Activated naive CD4-positive, alpha-beta T cell treated with anti-CD3 and anti-CD28 coated beads, Interleukin-2, amount 10 ng/mL, durations not matched to agents 7 days and 5 days (primary cell): Measurements from ENCODE around the gene CD3G.

Experiments used
- CTCF ChIA-PET: fragments of 350-600 bp; sonication (Branson Sonifier 250); formaldehyde crosslinking; loops from one replicate; lab custom pipeline; 2021; ENCODE audit warnings: antibody characterized with exemption; lab: Charles Lee
- DNase-seq: peaks from one replicate; pipeline ENCODE4 v3.0.0-alpha.2; 2020
- H3K27ac Mint-ChIP-seq: one replicate; pipeline ENCODE4 v1.8.0; 2021; ENCODE audit warnings: mild to moderate bottlenecking, moderate library complexity, mixed read lengths
- H3K27me3 Mint-ChIP-seq: one replicate; pipeline ENCODE4 v1.8.0; 2021; ENCODE audit warnings: mild to moderate bottlenecking, mixed read lengths
- H3K36me3 Mint-ChIP-seq: one replicate; pipeline ENCODE4 v1.8.0; 2021; ENCODE audit warnings: mixed read lengths
- H3K4me1 Mint-ChIP-seq: one replicate; pipeline ENCODE4 v1.8.0; 2021; ENCODE audit warnings: mixed read lengths
- H3K4me3 Mint-ChIP-seq: one replicate; pipeline ENCODE4 v1.8.0; 2021; ENCODE audit warnings: mild to moderate bottlenecking, moderate library complexity, mixed read lengths
- H3K9me3 Mint-ChIP-seq: one replicate; pipeline ENCODE4 v1.8.0; 2021; ENCODE audit warnings: mixed read lengths

Gene CD3G

DNA sequence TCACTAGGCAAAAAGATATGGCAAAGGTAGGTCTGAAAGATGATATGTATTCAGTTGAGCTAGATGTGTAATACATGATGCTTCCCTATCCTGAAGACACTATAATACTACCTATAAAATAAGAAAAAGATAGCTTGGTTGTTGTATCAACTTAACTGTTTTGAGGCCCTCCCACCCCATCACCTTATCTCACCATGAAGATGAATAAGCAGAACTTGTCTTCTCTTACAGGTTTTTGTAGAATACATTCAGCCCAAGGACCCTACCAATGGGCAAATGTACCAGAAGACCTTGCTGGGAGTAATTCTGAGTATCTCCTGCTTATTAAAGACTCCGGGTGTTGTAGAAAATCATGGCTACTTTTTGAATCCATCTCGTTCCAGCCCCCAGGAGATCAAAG lies 29.1 kb downstream of the CD3G start:
- H3K36me3 Mint-ChIP-seq: peaks cover 70% of the 10 kb centered on the region
- H3K4me3 Mint-ChIP-seq: no peak overlapping the region
- no peak overlapping the region for H3K27ac Mint-ChIP-seq
- H3K4me1 Mint-ChIP-seq: peaks cover 6% of the 10 kb centered on the region
- no peak for DNase-seq
- H3K27me3 Mint-ChIP-seq: no peaks in the 10 kb centered on the region
- no peaks in the 10 kb centered on the region for H3K9me3 Mint-ChIP-seq
- CTCF ChIA-PET: interaction anchor here (0.6 to 1.3 kb wide), 3 partner anchors 11 to 168 kb away, joined by 3 to 4 read pairs (median 4); no protein-coding TSS in a partner anchor

DNA sequence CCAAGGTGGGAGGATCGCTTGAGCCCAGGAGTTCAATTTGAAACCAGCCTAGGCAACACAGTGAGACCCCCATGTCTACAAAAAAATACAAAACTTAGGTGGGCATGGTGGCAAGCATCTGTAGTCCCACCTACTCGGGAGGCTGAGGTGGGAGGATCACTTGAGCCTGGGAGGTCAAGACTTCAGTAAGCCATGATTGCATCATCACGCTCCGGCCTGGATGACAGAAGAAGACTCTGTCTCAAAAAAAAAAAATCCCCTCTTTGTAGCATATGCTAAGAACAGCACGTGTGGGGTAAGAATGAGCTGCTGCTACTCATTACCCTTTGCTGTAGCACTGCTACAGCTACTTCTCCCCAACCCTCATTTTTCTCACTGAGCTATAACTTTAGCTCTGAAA lies 29.7 kb downstream of the CD3G start:
- no peaks in the 10 kb centered on the region for H3K9me3 Mint-ChIP-seq
- no peaks in the 10 kb centered on the region for H3K27me3 Mint-ChIP-seq
- no peak overlapping the region for H3K27ac Mint-ChIP-seq
- peaks cover 66% of the 10 kb centered on the region for H3K36me3 Mint-ChIP-seq
- CTCF ChIA-PET: interaction anchor here (1.0 to 1.6 kb wide), 3 partner anchors 13 to 117 kb away, joined by 3 to 5 read pairs (median 4); no protein-coding TSS in a partner anchor
- no peak for DNase-seq
- H3K4me1 Mint-ChIP-seq: peaks cover 6% of the 10 kb centered on the region
- no peak overlapping the region for H3K4me3 Mint-ChIP-seq

DNA sequence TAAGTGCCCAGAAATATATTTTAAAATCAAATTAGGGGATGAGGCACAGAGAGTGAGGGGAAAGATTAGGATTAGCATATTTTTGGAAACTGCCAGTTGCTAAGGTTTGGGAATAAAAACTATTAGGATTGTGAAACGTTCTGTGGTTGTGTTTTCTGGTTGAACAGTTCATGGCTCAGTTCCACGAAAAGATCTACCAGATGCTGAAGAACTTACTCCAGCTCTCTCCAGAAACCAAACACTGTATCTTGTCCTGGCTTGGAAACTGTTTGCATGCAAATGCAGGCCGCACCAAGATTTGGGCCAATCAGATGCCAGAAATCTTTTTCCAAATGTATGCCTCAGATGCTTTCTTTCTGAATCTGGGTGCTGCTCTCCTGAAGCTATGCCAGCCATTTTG lies 30.6 kb downstream of the CD3G start:
- Mint-ChIP-seq H3K27ac (no peak overlapping the region), H3K9me3 (no peaks in the 10 kb centered on the region), H3K4me1 (peaks cover 6% of the 10 kb centered on the region), H3K36me3 (peaks cover 65% of the 10 kb centered on the region), H3K4me3 (no peak overlapping the region), H3K27me3 (no peaks in the 10 kb centered on the region)
- no peak for DNase-seq
- CTCF ChIA-PET: interaction anchor here (1.2 to 1.6 kb wide), 3 partner anchors 12 to 116 kb away, joined by 3 to 6 read pairs (median 5); no protein-coding TSS in a partner anchor

DNA sequence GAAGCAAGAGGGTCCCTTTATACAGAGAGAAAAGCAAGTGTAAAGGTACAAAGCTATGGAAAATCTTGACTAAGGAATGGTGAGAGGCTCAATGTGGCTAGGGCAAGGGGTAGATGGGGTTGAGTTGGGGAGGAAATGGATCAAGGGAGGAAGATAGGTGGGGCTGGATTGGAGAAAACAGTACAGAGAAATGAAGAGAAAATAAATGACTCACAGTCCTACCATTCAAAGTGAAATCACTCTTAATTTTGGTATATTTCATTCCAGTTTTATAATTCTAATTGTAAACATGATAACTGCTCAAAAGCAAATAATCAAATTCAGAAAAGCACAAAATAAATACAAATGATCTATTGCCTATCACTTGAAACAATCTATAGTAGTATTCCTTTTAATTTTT lies 31.8 kb downstream of the CD3G start:
- CTCF ChIA-PET: interaction anchor here (0.6 to 1.3 kb wide), 4 partner anchors 13 to 177 kb away, joined by 3 to 6 read pairs (median 3); no protein-coding TSS in a partner anchor
- Mint-ChIP-seq H3K4me1 (peaks cover 6% of the 10 kb centered on the region), H3K36me3 (peaks cover 61% of the 10 kb centered on the region), H3K27ac (no peak overlapping the region), H3K27me3 (no peaks in the 10 kb centered on the region), H3K4me3 (no peak overlapping the region), H3K9me3 (no peaks in the 10 kb centered on the region)
- no peak for DNase-seq

DNA sequence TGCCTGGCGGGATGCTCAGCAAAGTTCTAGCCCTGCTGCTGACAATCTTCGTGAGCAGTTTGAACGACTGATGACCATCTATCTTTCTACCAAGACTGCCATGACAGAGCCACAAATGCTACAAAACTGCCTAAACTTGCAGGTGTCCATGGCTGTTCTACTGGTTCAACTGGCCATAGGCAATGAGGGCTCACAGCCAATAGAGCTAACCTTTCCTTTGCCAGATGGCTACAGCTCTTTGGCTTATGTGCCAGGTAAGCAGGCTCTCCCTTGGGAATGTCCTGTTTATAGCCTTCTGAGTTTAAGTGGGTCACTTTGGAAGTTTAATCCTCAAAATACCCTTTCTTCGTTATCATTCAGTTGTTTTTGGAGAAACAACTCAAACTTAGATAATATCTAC lies 35.4 kb downstream of the CD3G start:
- H3K4me3 Mint-ChIP-seq: no peak overlapping the region
- H3K27ac Mint-ChIP-seq: no peak overlapping the region
- no peaks in the 10 kb centered on the region for H3K9me3 Mint-ChIP-seq
- CTCF ChIA-PET: interaction anchor here (1.5 kb wide), 1 partner anchor 14 kb away, joined by 6 read pairs; no protein-coding TSS in a partner anchor
- H3K27me3 Mint-ChIP-seq: no peaks in the 10 kb centered on the region
- DNase-seq: no peak
- peaks cover 6% of the 10 kb centered on the region for H3K4me1 Mint-ChIP-seq
- peaks cover 57% of the 10 kb centered on the region for H3K36me3 Mint-ChIP-seq

DNA sequence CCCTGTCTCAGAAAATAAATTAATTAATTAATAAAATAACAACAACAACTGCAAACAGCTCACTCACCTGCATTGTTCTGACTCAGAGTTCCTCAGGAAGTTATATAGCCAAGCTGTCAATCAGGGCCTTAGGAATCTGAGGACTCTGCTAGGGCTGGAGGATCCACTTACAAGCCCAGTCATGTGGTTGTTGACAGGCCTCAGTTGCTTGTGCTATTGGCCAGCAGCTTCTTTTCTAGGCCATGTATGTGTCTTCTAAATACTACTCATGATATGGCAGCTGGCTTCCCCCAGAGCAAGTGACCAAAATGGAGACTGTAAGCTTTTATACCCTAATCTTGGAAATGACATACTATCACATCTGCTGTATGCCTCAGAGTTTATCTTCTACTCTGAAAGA lies 36.4 kb downstream of the CD3G start:
- no peak for DNase-seq
- Mint-ChIP-seq H3K4me1 (peaks cover 6% of the 10 kb centered on the region), H3K27me3 (no peaks in the 10 kb centered on the region), H3K9me3 (no peaks in the 10 kb centered on the region), H3K4me3 (no peak overlapping the region), H3K36me3 (peaks cover 61% of the 10 kb centered on the region), H3K27ac (no peak overlapping the region)
- CTCF ChIA-PET: no interaction called here

DNA sequence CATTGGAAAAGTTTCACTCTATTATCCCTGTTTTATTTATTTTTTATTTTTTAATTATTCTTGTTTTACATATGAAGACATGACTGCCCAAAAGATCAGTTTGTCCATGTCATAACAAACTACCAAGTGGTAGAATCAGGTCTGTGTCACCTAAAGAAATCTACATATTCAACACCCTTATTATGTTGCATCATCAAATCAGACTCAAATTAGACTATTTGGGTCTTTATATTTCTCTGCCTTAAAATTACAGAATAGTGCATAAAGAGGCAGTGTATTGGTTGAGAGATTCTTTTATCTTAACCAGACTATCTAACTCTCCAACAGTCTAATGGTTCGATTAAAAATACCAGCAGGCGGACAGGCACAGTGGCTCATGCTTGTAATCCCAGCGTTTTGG lies 38.8 kb downstream of the CD3G start:
- no peaks in the 10 kb centered on the region for H3K9me3 Mint-ChIP-seq
- no peaks in the 10 kb centered on the region for H3K4me1 Mint-ChIP-seq
- H3K27me3 Mint-ChIP-seq: no peaks in the 10 kb centered on the region
- no peak for DNase-seq
- peaks cover 69% of the 10 kb centered on the region for H3K36me3 Mint-ChIP-seq
- no peak overlapping the region for H3K4me3 Mint-ChIP-seq
- CTCF ChIA-PET: no interaction called here
- H3K27ac Mint-ChIP-seq: no peak overlapping the region

DNA sequence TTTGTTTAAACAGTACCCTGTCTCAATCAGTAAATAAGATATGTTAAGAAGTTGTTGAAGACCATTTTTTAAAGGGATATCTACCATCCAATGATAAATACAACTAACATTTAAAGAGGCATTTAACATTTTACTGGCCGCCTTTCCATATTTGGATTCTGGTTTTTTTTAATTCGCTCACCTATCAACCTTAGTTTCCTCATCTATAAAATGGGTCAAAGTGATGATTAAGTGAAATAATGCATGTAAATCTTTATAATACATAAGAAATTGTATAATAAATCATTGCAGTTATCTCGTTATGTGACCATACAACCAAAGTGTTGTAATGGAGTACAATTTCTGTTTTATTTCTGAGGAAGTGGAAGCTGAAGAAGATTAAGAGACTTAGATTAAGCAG lies 39.5 kb downstream of the CD3G start:
- Mint-ChIP-seq H3K9me3 (no peaks in the 10 kb centered on the region), H3K4me3 (no peak overlapping the region), H3K27ac (no peak overlapping the region), H3K27me3 (no peaks in the 10 kb centered on the region), H3K4me1 (no peaks in the 10 kb centered on the region), H3K36me3 (peaks cover 67% of the 10 kb centered on the region)
- CTCF ChIA-PET: interaction anchor here (1.8 kb wide), 1 partner anchor 15 kb away, joined by 5 read pairs; no protein-coding TSS in a partner anchor
- DNase-seq: no peak

DNA sequence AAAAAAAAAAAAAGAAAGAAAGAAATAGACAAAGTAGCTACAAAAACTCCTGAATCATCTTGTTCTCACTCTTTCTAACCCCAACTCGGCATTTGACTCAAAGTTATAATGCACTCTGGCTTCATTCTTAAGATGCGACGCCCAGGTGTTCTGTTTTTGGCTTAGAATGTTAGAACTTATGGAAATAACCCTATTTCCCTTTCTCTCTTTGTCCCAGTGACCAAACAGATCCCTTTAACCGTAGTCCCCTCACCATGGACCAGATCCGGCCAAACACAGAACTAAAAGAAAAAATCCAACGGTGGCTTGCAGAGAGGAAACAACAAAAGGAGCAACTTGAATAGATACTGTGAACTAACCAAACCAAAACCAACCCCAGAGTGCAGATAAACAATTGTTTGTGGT lies 52.0 kb downstream of the CD3G start:
- Mint-ChIP-seq H3K9me3 (no peaks in the 10 kb centered on the region), H3K27me3 (no peaks in the 10 kb centered on the region), H3K4me1 (peaks cover 61% of the 10 kb centered on the region), H3K36me3 (peaks cover 43% of the 10 kb centered on the region), H3K4me3 (no peak overlapping the region), H3K27ac (peak overlapping the region; percentile 91)
- CTCF ChIA-PET: interaction anchor here (1.3 kb wide), 1 partner anchor 99 kb away, joined by 4 read pairs; no protein-coding TSS in a partner anchor
- no peak for DNase-seq

DNA sequence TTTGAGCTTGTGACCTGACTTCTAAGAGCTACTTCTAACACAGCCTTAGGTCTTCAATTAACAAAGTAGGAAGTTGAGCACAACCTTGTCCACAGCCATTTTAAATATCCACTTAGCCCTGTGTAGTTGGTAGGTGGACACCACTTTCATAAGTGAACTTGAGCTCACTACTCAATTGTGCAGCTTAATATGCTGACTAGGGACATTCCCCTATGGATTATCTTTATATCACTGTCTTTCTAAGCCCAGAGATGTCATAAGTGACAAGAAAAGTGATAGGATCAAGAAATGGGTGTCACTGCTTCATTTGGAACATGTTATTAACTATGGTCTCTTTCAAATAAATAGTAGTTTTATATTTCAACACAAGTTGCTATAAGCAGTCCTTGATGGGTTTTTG lies 53.3 kb downstream of the CD3G start:
- Mint-ChIP-seq H3K4me3 (no peak overlapping the region), H3K27ac (peak overlapping the region; percentile 91), H3K9me3 (no peaks in the 10 kb centered on the region), H3K27me3 (no peaks in the 10 kb centered on the region), H3K36me3 (peaks cover 47% of the 10 kb centered on the region), H3K4me1 (peaks cover 70% of the 10 kb centered on the region)
- CTCF ChIA-PET: interaction anchor here (0.8 to 1.7 kb wide), 5 partner anchors 15 to 101 kb away, joined by 3 to 7 read pairs (median 4); partner anchors contain the start of gene KMT2A
- no peak for DNase-seq

DNA sequence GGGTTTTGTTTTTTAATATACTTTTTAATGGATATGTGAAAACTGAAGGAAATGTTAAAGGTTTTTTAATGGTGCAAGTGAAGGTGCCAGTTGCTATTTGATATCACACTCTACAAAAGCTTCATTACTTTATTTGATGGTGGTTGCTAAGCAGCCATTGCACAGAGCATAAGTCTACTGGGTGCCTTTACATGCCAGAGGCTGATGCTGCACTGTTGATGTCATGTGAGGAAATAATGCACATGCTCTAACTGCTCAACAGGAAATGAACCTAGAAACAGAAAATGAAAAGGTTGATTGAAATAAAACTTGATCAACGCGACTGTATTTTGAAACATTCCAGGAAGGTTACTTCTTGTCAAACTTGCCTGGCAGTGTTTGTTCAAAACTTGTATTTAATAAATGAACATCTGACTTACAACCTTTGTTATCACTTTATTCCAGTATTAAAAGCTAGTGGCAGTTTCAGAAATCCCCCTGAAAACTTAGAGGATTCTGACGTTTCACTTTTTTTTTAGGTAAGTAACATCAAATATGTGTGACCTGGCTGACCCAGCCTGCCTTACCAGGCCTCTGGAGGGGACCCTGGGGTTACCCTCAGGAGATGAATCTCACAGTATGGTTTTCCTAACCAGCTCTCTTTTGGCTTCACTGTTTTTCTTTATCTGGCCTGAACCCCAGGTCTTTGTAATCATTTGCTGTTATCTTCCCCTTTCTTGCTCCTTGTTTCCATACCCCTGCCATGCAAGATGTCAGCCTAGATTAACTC lies 54.8 kb downstream of the CD3G start:
- H3K4me3 Mint-ChIP-seq: peak overlapping the region; percentile 99
- H3K36me3 Mint-ChIP-seq: peaks cover 43% of the 10 kb centered on the region
- peak; percentile 75 for DNase-seq
- H3K9me3 Mint-ChIP-seq: no peaks in the 10 kb centered on the region
- CTCF ChIA-PET: interaction anchor here (0.6 to 1.8 kb wide), 6 partner anchors 14 to 200 kb away, joined by 3 to 7 read pairs (median 4); partner anchors contain the start of genes CD3D and KMT2A
- peaks cover 75% of the 10 kb centered on the region for H3K4me1 Mint-ChIP-seq
- peak overlapping the region; percentile 99 for H3K27ac Mint-ChIP-seq
- H3K27me3 Mint-ChIP-seq: no peaks in the 10 kb centered on the region

DNA sequence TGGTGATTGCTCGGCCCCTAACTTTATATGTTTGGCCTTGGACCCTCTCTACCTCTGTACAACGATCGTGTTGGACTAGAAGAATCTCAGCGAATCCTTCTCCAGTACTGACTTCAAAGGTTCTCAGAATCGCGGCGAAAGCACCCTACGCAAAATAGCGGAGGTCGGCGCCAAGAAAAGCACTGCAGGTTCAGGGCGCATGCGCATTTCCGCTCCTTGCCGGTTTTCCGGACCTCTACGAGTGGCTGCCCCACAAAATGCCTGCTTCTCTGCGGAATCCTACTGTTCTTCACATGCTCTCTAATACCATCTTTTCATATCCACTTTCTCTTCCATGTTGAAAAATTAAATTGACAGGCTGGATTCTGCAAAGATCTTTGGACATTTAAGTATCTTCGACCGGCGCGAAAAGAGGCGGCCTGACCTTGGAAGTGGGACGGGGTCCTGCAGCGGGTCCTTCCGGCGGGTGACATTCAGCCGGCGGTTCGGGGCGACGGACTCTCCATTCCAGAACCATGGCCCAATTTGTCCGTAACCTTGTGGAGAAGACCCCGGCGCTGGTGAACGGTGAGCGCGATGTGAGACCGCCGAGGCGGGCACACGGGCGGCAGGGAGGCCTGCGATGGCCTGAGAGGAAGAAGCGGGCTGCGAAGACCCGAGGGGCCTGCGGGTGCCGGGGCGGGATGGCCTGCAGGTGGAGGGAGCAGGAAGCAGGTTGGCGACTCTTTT lies 57.2 kb downstream of the CD3G start, which contains the start of gene ATP5MG:
Gene ATP5MG, plus strand, starts transcription at position 456 of the 729 bp plus-strand sequence. Its CDS starts 60 bp downstream, at position 516.
- Mint-ChIP-seq H3K27me3 (no peaks in the 10 kb centered on the region), H3K4me3 (peak within 1 kb of the TSS; percentile 99), H3K9me3 (no peaks in the 10 kb centered on the region), H3K4me1 (peaks cover 76% of the 10 kb centered on the region), H3K27ac (peak within 1 kb of the TSS; percentile 99), H3K36me3 (peaks cover 48% of the 10 kb centered on the region)
- DNase-seq: peak; percentile 96
- CTCF ChIA-PET: interaction anchor here (1.3 kb wide), 2 partner anchors 85 to 203 kb away, joined by 3 to 5 read pairs; no protein-coding TSS in a partner anchor

DNA sequence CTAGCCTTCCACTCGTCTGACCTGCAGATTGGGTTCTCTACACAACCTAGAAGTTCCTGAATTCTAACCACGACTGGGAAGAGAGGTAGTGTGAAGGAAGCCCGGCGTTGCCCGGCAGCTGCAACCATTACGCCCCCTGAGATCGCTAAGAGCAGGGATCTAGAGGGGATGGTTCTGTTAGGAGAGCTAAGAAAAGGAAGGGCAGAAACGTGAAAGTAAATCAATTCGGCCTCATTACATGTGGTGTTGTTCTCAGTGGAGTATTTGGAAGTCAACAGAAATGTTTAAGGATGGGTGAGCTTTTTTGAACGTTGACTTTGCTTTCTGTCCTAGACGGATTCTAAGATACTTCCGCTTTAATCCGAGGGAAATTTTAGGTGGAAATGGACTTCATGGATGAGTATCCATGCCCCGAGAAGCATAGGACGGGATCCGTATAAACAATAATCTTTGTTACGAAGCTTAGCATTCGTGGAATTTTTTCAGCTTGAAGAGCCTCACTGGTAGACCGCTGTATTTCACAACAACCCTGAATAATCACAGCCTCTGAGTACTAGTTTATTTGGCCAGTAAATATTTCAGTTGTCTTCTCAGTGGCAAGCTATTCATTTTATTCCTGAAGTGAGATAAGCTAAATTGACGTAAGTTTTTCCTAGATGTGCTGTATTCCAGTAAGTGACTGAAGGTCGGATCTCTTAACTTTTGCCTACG lies 57.9 kb downstream of the CD3G start:
- CTCF ChIA-PET: interaction anchor here (0.7 to 1.3 kb wide), 5 partner anchors 23 to 203 kb away, joined by 3 to 5 read pairs (median 3); no protein-coding TSS in a partner anchor
- H3K36me3 Mint-ChIP-seq: peaks cover 49% of the 10 kb centered on the region
- H3K27ac Mint-ChIP-seq: peak overlapping the region; percentile 99
- H3K4me1 Mint-ChIP-seq: peaks cover 70% of the 10 kb centered on the region
- H3K4me3 Mint-ChIP-seq: peak overlapping the region; percentile 99
- no peaks in the 10 kb centered on the region for H3K9me3 Mint-ChIP-seq
- DNase-seq: no peak
- H3K27me3 Mint-ChIP-seq: no peaks in the 10 kb centered on the region
